PFSK-1 (cell line): ENCODE measurements around the gene ARHGAP10.

Source experiments
- FOXP2 ChIP-seq: optimal IDR thresholded peaks from 2 replicates; pipeline ENCODE3; 2011; ENCODE audit warnings: borderline replicate concordance, control low read depth, inconsistent platforms; ENCODE audit not compliant: insufficient read depth; ENCODE audit errors: extremely low read length, extremely low read depth
- POLR2AphosphoS5 ChIP-seq: IDR thresholded peaks from 2 replicates; pipeline ENCODE4 v1.6.1; 2012; ENCODE audit warnings: low read depth, mild to moderate bottlenecking, control low read depth, low read length, moderate library complexity
- REST ChIP-seq, 2 experiments: IDR thresholded peaks; 2 replicates each; pipeline versions ENCODE4 v1.6.1 to v1.8.0; 2011 to 2012; ENCODE audit warnings: low read depth in 2 of 2, low read length in 2 of 2, control low read depth in 1 of 2, inconsistent platforms in 1 of 2, mild to moderate bottlenecking in 1 of 2, moderate library complexity in 1 of 2; ENCODE audit not compliant: insufficient read depth in 1 of 2
- SIN3A ChIP-seq: IDR thresholded peaks from 2 replicates; pipeline ENCODE4 v1.6.1; 2012; ENCODE audit warnings: mild to moderate bottlenecking, low read length, moderate library complexity, borderline replicate concordance; ENCODE audit not compliant: insufficient read depth
- TAF1 ChIP-seq: IDR thresholded peaks from 2 replicates; pipeline ENCODE4 v1.6.1; 2012; ENCODE audit warnings: low read length, control low read depth, borderline replicate concordance; ENCODE audit not compliant: insufficient read depth

The ARHGAP10 gene

GRCh38 chr4:147791865-147792264, 60.0 kb downstream of the ARHGAP10 start:
- no peak for TF ChIP-seq POLR2AphosphoS5
- TF ChIP-seq SIN3A: no peak
- TF ChIP-seq FOXP2: no peak
- no peak for TF ChIP-seq REST (IDR thresholded peaks at IDR 0.05; ENCODE audit: insufficient read depth in 1 of 2, low read depth in 2 of 2, low read length in 2 of 2)
- no peak for TF ChIP-seq TAF1

GRCh38 chr4:147793569-147794313, 61.9 kb downstream of the ARHGAP10 start:
- TF ChIP-seq REST (IDR thresholded peaks at IDR 0.05; ENCODE audit: insufficient read depth in 1 of 2, low read depth in 2 of 2, low read length in 2 of 2): no peak
- no peak for TF ChIP-seq SIN3A
- TF ChIP-seq TAF1: no peak
- TF ChIP-seq POLR2AphosphoS5: no peak
- TF ChIP-seq FOXP2: no peak

- TF ChIP-seq POLR2AphosphoS5: no peak
- no peak for TF ChIP-seq REST (IDR thresholded peaks at IDR 0.05; ENCODE audit: insufficient read depth in 1 of 2, low read depth in 2 of 2, low read length in 2 of 2)
- no peak for TF ChIP-seq TAF1
- TF ChIP-seq SIN3A: no peak
Observed at GRCh38 chr4:147794314-147794680, 62.4 kb downstream of the ARHGAP10 start.

- TF ChIP-seq POLR2AphosphoS5 (no peak), TAF1 (no peak), FOXP2 (no peak)
Observed at GRCh38 chr4:147794787-147795413, 63.0 kb downstream of the ARHGAP10 start.

GRCh38 chr4:147799986-147800555, 68.2 kb downstream of the ARHGAP10 start:
- TF ChIP-seq REST (IDR thresholded peaks at IDR 0.05; ENCODE audit: insufficient read depth in 1 of 2, low read depth in 2 of 2, low read length in 2 of 2) (no peak), SIN3A (no peak), FOXP2 (no peak), POLR2AphosphoS5 (no peak), TAF1 (no peak)
